H9 (cell line): ENCODE results near the gene PRCD. TPM values are rescaled to one million over a fixed set of nuclear protein-coding genes. Genes with fewer than 3 reads are reported as not detected.

ENCODE experiments used
- DNase-seq: peaks from one replicate; pipeline ENCODE4 v3.0.0-alpha.2; 2017
- H2AFZ ChIP-seq: one replicate; pipeline ENCODE4 v1.6.1; 2013; ENCODE audit warnings: mild to moderate bottlenecking, low read length, control low read depth, moderate library complexity
- H2AK5ac ChIP-seq: 2 replicates; pipeline ENCODE4 v1.6.1; 2013; ENCODE audit warnings: low read length, control low read depth, mixed read lengths; ENCODE audit not compliant: insufficient read length
- H2BK120ac ChIP-seq: one replicate; pipeline ENCODE4 v1.6.1; 2013; ENCODE audit warnings: low read depth, mild to moderate bottlenecking, low read length, control low read depth, inconsistent platforms; ENCODE audit not compliant: poor library complexity, severe bottlenecking
- H2BK12ac ChIP-seq: 2 replicates; pipeline ENCODE4 v1.6.1; 2013; ENCODE audit warnings: low read length, control low read depth, mixed read lengths, low read depth; ENCODE audit not compliant: insufficient read length
- H2BK15ac ChIP-seq: 2 replicates; pipeline ENCODE4 v1.6.1; 2013; ENCODE audit warnings: low read depth, low read length, control low read depth
- H2BK20ac ChIP-seq: one replicate; pipeline ENCODE4 v1.6.1; 2013; ENCODE audit warnings: low read depth, mild to moderate bottlenecking, low read length, control low read depth, inconsistent platforms; ENCODE audit not compliant: poor library complexity, severe bottlenecking
- H2BK5ac ChIP-seq: 2 replicates; pipeline ENCODE4 v1.6.1; 2013; ENCODE audit warnings: low read length, control low read depth, mixed read lengths; ENCODE audit not compliant: insufficient read length
- H3K14ac ChIP-seq: 2 replicates; pipeline ENCODE4 v1.6.1; 2013; ENCODE audit warnings: low read length, control low read depth; ENCODE audit not compliant: insufficient read depth
- H3K18ac ChIP-seq: 2 replicates; pipeline ENCODE4 v1.6.1; 2013; ENCODE audit warnings: low read depth, mild to moderate bottlenecking, mixed read lengths, low read length, control low read depth; ENCODE audit not compliant: insufficient read length
- H3K23ac ChIP-seq: 2 replicates; pipeline ENCODE4 v1.6.1; 2013; ENCODE audit warnings: low read length, control low read depth, mixed read lengths, low read depth; ENCODE audit not compliant: insufficient read length
- H3K23me2 ChIP-seq: 2 replicates; pipeline ENCODE4 v1.6.1; 2013; ENCODE audit warnings: low read depth, mild to moderate bottlenecking, mixed read lengths, low read length, control low read depth; ENCODE audit not compliant: insufficient read length, poor library complexity, severe bottlenecking
- H3K27ac ChIP-seq: 2 replicates; pipeline ENCODE4 v1.5.1; 2013; ENCODE audit warnings: low read length, control low read depth, mixed read lengths, low read depth; ENCODE audit not compliant: insufficient read length
- H3K27me3 ChIP-seq: 2 replicates; pipeline ENCODE4 v1.6.1; 2013; ENCODE audit warnings: low read length, control low read depth, inconsistent platforms; ENCODE audit not compliant: insufficient read depth
- H3K4ac ChIP-seq: 2 replicates; pipeline ENCODE4 v1.6.1; 2013; ENCODE audit warnings: low read depth, mild to moderate bottlenecking, control low read depth, inconsistent platforms, low read length, moderate library complexity
- H3K4me1 ChIP-seq: 2 replicates; pipeline ENCODE4 v1.6.1; 2013; ENCODE audit warnings: low read length, control low read depth, inconsistent platforms; ENCODE audit not compliant: insufficient read depth
- H3K4me2 ChIP-seq: 2 replicates; pipeline ENCODE4 v1.6.1; 2013; ENCODE audit warnings: low read length, control low read depth, mixed read lengths; ENCODE audit not compliant: insufficient read length, insufficient read depth
- H3K56ac ChIP-seq: 2 replicates; pipeline ENCODE4 v1.6.1; 2013; ENCODE audit warnings: low read depth, mild to moderate bottlenecking, mixed read lengths, low read length, control low read depth; ENCODE audit not compliant: insufficient read length
- H3K79me1 ChIP-seq: 2 replicates; pipeline ENCODE4 v1.6.1; 2013; ENCODE audit warnings: low read depth, mild to moderate bottlenecking, moderate library complexity, low read length, control low read depth, inconsistent platforms; ENCODE audit not compliant: insufficient read depth, poor library complexity, severe bottlenecking
- H3K79me2 ChIP-seq: 2 replicates; pipeline ENCODE4 v1.6.1; 2013; ENCODE audit warnings: low read length, control low read depth, inconsistent platforms; ENCODE audit not compliant: insufficient read depth
- H3K9ac ChIP-seq: 2 replicates; pipeline ENCODE4 v1.6.1; 2013; ENCODE audit warnings: low read length, control low read depth, mixed read lengths; ENCODE audit not compliant: insufficient read length; ENCODE audit errors: extremely low read depth
- H3K9me3 ChIP-seq: one replicate; pipeline ENCODE4 v1.6.1; 2013; ENCODE audit warnings: low read depth, low read length, inconsistent platforms; ENCODE audit not compliant: control insufficient read depth
- H3T11ph ChIP-seq: one replicate; pipeline ENCODE4 v1.6.1; 2013; ENCODE audit warnings: mild to moderate bottlenecking, low read length, control low read depth, inconsistent platforms
- H4K20me1 ChIP-seq: one replicate; pipeline ENCODE4 v1.6.1; 2013; ENCODE audit not compliant: control insufficient read depth, insufficient read length, insufficient read depth
- H4K5ac ChIP-seq: 2 replicates; pipeline ENCODE4 v1.6.1; 2013; ENCODE audit warnings: low read depth, mild to moderate bottlenecking, mixed read lengths, low read length, control low read depth; ENCODE audit not compliant: insufficient read length
- H4K8ac ChIP-seq: replicated peaks from 2 replicates; pipeline ENCODE4 v1.6.1; 2013; ENCODE audit warnings: low read length, control low read depth, mixed read lengths, low read depth; ENCODE audit not compliant: insufficient read length
- H4K91ac ChIP-seq: 2 replicates; pipeline ENCODE4 v1.6.1; 2013; ENCODE audit warnings: low read depth, mild to moderate bottlenecking, moderate library complexity, mixed read lengths, low read length, control low read depth; ENCODE audit not compliant: insufficient read length
- H3K27ac Mint-ChIP-seq, 3 experiments: 2 replicates in 2 of 3; 3 replicates in 1 of 3; pipeline ENCODE4 v1.8.0; 2020 to 2021; ENCODE audit warnings: mixed read lengths in 3 of 3, mild to moderate bottlenecking in 1 of 3, moderate library complexity in 1 of 3
- H3K27me3 Mint-ChIP-seq: 2 replicates; pipeline ENCODE4 v1.8.0; 2021; ENCODE audit warnings: low read depth, mild to moderate bottlenecking, moderate library complexity, mixed read lengths
- H3K36me3 Mint-ChIP-seq, 3 experiments: 2 replicates in 2 of 3; 3 replicates in 1 of 3; pipeline ENCODE4 v1.8.0; 2020 to 2021; ENCODE audit warnings: low read depth in 3 of 3, mixed read lengths in 3 of 3; ENCODE audit not compliant: insufficient read depth in 1 of 3
- H3K4me1 Mint-ChIP-seq, 2 experiments: 2 replicates each; pipeline ENCODE4 v1.8.0; 2020; ENCODE audit warnings: mixed read lengths in 2 of 2
- H3K4me3 Mint-ChIP-seq, 2 experiments: 2 replicates in 1 of 2; 3 replicates in 1 of 2; pipeline ENCODE4 v1.8.0; 2020 to 2021; ENCODE audit warnings: mild to moderate bottlenecking in 2 of 2, mixed read lengths in 2 of 2, moderate library complexity in 1 of 2
- H3K9me3 Mint-ChIP-seq, 2 experiments: 2 replicates in 1 of 2; 3 replicates in 1 of 2; pipeline ENCODE4 v1.8.0; 2020; ENCODE audit warnings: mild to moderate bottlenecking in 2 of 2, mixed read lengths in 2 of 2, moderate library complexity in 1 of 2
- total RNA-seq: library from RNA; stranded (reverse); gene quantifications from 2 replicates; pipeline ENCODE4 v1.2.1, GENCODE V29; 2021
- TF ChIP-seq, protein P1 (sequence below): fragments of 200-600 bp; sonication (generic); conservative IDR thresholded peaks from 3 replicates; pipeline ENCODE4 v1.8.0; 2021; ENCODE audit warnings: antibody characterized with exemption, mild to moderate bottlenecking

PRCD gene
- total RNA-seq, 1 experiment from 2014 or later: 0.46 TPM

GRCh38 chr17:76588182-76588581, 48.3 kb downstream of the PRCD start:
- no peak for DNase-seq
- Histone ChIP-seq H3K27ac (no peak overlapping the region), H3K18ac (no peak overlapping the region), H3K14ac (no peak overlapping the region), H3K79me1 (no peaks in the 10 kb centered on the region), H4K8ac (no peak overlapping the region), H3K56ac (no peak overlapping the region), H3K9me3 (no peaks in the 10 kb centered on the region), H4K91ac (no peak overlapping the region), H2BK12ac (no peak overlapping the region), H3K9ac (no peak overlapping the region), H2AFZ (no peak overlapping the region), H3K27me3 (peaks cover 36% of the 10 kb centered on the region; the same call in 1 of the 2 replicates), H3K23me2 (peaks cover 11% of the 10 kb centered on the region), H4K5ac (no peak overlapping the region), H2BK15ac (no peak overlapping the region), H3K4ac (no peak overlapping the region), H3K4me2 (no peak overlapping the region), H3K79me2 (no peaks in the 10 kb centered on the region), H4K20me1 (peaks cover 2% of the 10 kb centered on the region), H3K23ac (no peak overlapping the region), H3T11ph (no peak overlapping the region), H2BK20ac (no peak overlapping the region), H2BK120ac (no peak overlapping the region), H3K4me1 (no peaks in the 10 kb centered on the region; the same call in 1 of the 2 replicates), H2AK5ac (no peak overlapping the region), H2BK5ac (no peak overlapping the region)
- Mint-ChIP-seq H3K27me3 (peaks cover 62% of the 10 kb centered on the region), H3K27ac (no peak overlapping the region), H3K4me3 (no peak overlapping the region), H3K9me3 (peaks cover 2 to 7% of the 10 kb centered on the region in 2 experiments; a peak in 3 of 5 replicates), H3K4me1 (peaks cover 15 to 23% of the 10 kb centered on the region in 2 experiments; a peak in 3 of 4 replicates), H3K36me3 (no peaks in the 10 kb centered on the region; a peak in 1 of 7 replicates)
- TF ChIP-seq, protein P1, sequence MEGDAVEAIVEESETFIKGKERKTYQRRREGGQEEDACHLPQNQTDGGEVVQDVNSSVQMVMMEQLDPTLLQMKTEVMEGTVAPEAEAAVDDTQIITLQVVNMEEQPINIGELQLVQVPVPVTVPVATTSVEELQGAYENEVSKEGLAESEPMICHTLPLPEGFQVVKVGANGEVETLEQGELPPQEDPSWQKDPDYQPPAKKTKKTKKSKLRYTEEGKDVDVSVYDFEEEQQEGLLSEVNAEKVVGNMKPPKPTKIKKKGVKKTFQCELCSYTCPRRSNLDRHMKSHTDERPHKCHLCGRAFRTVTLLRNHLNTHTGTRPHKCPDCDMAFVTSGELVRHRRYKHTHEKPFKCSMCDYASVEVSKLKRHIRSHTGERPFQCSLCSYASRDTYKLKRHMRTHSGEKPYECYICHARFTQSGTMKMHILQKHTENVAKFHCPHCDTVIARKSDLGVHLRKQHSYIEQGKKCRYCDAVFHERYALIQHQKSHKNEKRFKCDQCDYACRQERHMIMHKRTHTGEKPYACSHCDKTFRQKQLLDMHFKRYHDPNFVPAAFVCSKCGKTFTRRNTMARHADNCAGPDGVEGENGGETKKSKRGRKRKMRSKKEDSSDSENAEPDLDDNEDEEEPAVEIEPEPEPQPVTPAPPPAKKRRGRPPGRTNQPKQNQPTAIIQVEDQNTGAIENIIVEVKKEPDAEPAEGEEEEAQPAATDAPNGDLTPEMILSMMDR: no peak
